Stimulated activated naive CD4-positive, alpha-beta T cell (primary cell): ENCODE data around the gene RPL32.
"Not testable (repeated sequence)": the region's sequence is repeated elsewhere in the genome, so short reads cannot be mapped to it uniquely, and the experiment has no call there.

Source experiments
- DNase-seq, 6 experiments: peaks; one replicate each; lab custom pipeline; 2025; lab: John Stamatoyannopoulos, UW

The RPL32 gene

DNA sequence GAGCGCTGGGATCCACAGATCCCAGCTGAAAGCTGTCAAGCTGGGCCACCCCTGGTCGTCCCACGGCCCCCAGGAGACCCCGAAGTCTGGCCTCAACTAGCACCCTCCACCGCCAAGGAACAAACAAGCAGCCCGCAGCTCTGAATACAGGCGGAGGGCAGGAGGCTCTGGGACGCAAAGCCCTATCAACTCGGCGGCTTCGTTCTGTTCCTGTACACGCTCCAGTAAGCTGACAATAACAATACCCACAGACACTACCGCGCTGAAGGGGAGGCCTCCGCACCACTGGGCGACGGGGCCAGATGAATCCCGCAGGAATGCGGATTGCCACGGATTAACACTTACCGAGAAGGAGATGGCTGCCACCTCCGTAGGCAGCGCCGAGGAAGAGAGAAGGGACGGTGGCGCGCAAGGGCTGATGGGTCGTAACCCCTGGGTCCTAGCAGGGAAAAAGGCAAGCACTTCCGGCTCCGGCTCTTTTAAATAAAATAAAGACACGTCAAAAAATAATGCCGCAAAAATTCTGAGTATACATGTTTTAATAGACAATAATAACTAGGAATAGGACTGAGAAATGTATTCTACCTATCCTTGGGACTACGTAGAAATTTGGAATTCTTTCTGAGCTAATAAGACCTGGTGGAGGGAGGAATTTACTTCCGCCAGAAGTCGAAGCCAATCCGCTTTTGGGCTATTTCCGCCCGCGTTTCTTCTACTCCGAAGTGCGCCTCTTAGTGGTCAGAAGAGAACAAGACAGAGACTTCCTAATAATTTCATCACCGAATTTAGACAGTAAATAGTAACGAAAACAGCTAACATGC is at the start of gene RPL32:
RPL32 (minus strand) TSS at position 417 of the 821 bp plus-strand sequence. CDS start 1,328 bp downstream, outside the sequence.
- peak; percentile 76 to 96 (median 86) for DNase-seq

DNA sequence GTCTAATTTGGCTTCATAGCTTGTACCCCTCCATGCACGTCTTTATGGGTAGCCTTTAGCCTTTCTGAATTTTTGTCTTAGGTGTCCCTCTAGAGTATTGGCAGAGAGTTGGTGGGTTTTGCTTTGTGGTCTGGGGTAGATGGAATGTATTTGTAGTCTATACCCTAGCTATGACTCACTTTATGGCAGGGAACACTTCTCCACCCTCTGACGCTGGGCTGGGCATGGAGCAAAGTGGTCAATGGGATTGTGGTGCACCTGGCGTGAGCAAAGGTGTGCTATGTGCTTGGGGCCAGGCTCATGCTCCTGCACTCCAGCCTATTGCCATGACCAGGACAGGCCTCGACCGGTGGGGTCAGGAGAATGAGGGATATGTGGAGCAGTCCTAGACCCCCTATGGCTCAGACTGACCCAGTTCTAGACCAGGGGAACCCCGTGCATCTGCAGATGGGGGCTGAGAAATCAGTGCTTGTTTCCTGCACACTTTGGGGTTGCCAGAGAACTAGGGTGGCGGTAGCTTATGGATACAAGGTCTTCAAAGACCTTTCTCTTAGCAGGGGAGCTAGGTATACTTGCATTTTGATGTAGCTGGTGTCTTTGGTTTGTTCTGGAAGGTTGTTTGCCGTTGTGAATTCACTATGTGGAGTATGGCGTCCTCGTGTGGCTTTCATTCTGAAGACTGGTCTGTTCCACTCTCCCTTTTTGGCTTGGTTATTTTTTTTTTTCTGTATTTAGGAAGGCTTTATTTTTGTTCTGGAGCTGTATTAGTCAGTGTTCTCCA is 49.4 kb upstream of the RPL32 start:
- no peak for DNase-seq

- DNase-seq = no peak
These were observed 45.4 kb upstream of the RPL32 start for GRCh38 chr3:12886736-12887135.

DNA sequence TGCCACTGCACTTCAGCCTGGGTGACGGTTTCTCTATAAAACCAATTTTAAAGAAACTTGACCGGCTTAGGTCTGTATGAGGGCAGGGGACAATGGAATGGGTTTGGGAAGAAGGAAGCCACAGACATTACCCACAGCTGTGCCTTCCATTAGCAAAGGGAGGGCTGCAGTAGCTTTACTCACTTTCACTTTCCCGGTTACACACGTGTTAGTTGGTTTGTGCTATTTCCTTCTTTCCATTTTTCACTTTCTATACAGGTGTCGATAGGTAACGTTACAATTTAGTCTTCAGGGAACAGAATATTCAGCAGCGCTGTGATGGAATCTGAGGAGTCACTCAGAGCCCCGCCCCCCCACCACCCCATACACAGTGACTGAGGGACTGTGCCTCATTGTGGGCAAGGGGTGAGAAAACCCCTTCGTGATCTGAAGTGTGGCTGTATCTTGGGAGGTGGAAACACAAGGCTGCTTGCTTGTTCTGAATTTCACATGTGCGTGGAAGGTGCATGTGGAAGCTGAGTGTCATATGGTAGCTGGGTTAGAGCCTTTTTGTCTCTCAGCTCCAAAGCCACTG is 44.8 kb upstream of the RPL32 start:
- DNase-seq = peak in 1 of 6 experiments; percentile 7

DNA sequence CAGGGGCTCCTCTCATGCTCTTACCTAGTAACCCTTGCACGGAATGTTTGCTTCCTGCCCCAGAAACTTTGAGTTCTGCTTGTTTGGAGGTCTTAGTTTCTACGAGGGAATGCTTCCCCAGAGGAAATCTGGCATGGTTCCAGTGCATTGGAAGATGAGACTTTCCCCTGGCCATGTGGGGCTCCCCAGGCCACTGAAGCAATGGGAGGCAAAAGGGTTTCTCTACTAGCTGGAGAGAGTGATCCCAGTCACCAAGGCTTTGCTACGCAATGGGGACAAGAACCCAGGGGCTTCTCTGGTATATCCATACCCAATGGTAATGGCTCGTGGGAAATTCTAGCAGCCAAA is 44.2 kb upstream of the RPL32 start:
- DNase-seq = no peak

DNA sequence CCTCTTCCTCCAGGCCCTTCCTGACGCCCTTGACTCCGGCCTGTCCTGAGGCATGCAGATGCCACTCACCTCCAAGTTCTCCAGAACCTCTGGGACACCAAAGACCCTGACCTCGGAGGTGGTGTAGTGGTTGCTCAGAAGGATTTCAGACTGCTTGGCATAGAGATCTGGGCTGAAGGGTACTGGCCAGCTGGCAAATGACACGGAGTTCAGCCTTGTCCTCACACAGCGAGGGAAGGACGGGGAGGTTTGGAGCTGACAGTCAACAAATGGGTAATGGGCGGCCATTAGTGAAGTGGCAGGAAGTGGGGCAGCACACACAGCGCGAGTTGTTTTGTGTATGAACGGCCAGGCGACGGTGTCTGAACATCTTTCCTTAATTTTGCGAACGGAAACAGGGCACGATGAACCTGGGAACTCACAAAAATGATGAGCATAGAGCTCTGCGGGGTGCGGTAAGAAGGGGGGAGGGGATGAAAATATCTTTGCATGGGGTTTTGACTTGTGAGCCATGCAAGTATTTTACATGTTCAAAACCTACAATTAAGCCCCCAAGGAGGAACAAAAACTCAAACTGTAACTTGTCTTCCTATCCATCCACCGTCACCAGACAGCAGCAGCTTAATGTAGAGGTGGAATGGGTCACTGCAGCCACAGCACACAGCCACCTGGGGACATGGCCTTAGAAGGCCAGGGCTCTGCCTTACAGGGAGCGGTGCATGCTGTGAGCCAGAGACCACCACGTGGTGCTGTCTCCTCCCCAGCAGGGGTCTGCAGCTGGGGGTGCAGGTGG is 43.6 kb upstream of the RPL32 start:
- no peak for DNase-seq

- no peak for DNase-seq
These were observed 42.9 kb upstream of the RPL32 start for GRCh38 chr3:12884186-12884680.

DNA sequence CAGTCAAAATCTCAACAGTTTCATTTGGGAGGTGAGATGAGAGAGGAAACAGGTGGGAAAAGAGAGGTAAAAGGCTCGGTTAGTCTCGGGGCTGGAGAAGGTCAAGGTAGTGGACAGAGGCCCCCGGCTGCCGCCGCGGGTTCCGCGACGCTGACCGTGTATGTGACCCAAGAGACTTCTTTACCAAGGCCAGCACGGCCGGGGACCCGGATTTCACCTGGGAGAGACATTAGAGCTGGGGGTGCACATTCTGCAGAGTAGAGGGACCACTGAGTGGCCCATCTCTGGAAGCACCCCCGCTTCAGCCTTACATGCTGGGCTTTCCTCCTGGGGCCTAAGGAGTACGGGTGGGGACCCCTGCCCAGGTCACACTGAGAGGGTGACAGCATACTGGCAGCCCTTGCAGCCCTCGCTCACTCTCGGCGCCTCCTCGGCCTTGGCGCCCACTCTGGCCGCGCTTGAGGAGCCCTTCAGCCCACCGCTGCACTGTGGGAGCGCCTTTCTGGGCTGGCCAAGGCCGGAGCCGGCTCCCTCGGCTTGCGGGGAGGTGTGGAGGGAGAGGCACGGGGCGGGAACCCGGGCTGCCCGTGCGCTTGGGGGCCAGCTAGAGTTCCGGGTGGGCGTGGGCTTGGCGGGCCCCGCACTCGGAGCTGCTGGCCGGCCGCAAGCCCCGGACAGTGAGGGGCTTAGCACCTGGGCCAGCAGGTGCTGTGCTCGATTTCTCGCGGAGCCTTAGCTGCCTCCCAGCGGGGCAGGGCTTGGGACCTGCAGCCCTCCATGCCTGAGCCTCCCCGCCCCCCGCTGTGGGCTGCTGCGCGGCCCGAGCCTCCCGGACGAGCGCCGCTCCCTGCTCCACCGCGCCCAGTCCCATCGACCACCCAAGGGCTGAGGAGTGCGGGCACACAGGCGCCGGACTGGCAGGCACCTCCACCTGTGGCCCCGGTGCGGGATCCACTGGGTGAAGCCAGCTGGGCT is 41.3 kb upstream of the RPL32 start:
- DNase-seq = no peak

DNA sequence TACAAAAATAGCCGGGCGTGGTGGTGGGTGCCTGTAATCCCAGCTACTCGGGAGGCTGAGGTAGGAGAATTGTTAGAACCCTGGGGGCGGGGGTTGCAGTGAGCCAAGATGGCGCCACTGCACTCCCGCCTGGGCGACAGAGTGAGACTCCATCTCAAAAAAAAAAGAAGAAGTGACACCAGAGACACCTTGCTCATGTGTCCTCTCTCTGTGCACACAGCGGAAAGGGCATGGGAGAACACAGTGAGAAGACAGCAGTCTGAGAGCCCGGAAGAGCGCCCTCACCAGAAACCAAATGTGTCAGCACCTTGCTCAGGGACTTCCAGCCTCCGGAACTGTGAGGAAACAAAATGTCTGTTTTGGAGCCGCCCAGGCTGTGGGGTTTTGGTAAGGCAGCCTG is 40.5 kb upstream of the RPL32 start:
- not testable (repeated sequence) for DNase-seq

GRCh38 chr3:12879191-12879815 is 37.9 kb upstream of the RPL32 start:
- no peak for DNase-seq

DNA sequence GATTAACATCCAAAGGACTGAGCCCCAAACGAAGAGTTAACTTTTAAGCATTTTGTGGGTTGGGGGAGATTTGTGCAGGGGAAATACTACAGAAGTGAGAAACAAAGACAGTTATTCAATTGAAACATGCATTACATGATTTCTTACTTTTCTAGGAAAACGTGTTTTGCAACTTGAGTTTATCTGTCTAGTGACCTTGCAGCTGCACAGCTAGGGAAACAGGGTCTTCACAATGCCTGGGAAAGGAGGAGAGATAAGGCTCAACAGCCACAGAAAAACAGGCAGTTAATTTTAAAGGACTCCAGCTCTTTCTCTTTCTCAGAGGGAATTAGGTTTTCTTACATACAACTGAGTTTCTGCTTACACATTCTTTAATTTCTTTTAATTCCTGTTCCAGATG is 37.4 kb upstream of the RPL32 start:
- not testable (repeated sequence) for DNase-seq

- DNase-seq = no peak
These were observed 36.8 kb upstream of the RPL32 start for GRCh38 chr3:12878141-12878574.

GRCh38 chr3:12877040-12877439 is 35.7 kb upstream of the RPL32 start:
- no peak for DNase-seq

GRCh38 chr3:12875857-12876836 is 34.8 kb upstream of the RPL32 start:
- DNase-seq = peak in 2 of 6 experiments; percentile 6 to 14

DNA sequence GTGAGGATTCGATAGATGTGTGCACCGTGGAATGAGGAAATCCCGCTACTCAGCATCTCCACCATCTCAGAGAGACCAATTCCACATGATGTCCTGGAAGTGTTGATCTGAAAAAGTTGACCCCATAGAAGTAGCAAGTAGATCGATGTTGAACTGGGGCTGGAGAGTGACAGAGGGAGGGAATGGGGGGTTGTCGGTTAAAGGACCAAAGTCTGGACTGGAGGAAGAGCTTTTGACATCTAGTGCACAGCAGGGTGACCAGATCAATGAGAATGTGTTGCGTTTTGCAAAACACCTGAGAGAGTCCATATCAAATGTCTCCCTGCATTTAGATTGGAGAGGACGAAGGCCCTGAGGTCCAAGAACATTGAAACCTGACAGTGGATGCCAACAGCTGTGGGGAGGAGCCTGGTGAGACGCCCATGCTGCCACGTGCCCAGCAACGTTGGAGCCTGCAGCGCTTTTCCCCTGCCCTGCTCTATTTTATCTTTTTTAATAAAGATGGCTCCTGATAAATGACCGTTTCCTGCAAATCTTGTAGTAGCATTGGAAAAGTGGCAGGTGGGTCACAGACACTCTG is 30.1 kb upstream of the RPL32 start:
- no peak for DNase-seq

DNA sequence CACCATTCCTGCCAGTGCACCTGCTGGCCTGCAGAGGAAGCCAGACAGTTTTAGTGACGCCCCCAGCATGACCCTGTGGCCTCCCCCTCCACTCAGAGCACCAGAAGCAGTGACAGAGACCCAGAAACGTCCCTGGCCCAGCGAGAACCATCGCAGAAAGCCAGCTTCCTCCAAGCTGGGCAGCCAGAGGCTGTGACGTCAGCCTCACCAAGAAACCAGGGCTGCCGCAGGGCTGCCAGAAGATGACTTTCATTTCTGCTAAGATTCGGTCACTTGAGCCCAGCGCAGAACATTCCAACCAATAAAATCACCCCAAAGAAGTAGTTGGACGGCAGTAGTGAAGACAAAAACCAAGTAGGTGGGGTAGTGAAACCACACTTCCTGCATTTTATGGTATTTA is 29.6 kb upstream of the RPL32 start:
- DNase-seq = no peak

- peak in 2 of 6 experiments; percentile 8 to 31 for DNase-seq
These were observed 27.8 kb upstream of the RPL32 start for GRCh38 chr3:12869035-12869621.
